ENCODE results near the gene AMOT. TPM values are rescaled to one million over a fixed set of nuclear protein-coding genes. Genes with fewer than 3 reads are reported as not detected.

The AMOT gene
- total RNA-seq, 4 donors from 2014 or later, result 6.1 to 26.0 (median 10.4) TPM

- no peak for TF ChIP-seq CTCF (IDR thresholded peaks at IDR 0.05; ENCODE audit: low read depth)
These were observed 10.6 kb upstream of the AMOT start for GRCh38 chrX:112851161-112851779.

DNA sequence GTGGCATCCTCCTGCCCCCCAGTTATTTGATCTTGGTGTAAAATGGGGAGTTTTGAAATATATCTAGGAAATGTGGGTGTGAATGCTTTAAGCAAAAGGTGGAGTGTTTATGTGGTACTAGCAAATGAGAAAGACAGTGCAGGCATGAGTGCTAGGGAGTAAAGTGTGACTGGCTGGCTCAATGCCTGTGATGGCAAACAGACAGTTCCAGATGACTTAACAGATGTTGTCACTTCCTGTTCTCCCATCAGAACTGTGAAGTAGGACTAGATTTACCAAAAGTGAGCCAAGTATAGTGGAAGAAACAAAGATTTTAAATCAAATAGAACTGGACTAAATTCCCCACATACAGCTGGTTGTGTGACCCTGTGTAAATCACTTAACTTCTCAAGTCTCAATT lies 8.4 kb upstream of the AMOT start:
- TF ChIP-seq CTCF (IDR thresholded peaks at IDR 0.05; ENCODE audit: low read depth), result no peak

GRCh38 chrX:112846782-112847181 lies 6.2 kb upstream of the AMOT start:
- TF ChIP-seq CTCF (IDR thresholded peaks at IDR 0.05; ENCODE audit: low read depth), result no peak

- no peak for TF ChIP-seq CTCF (IDR thresholded peaks at IDR 0.05; ENCODE audit: low read depth)
These were observed 5.6 kb upstream of the AMOT start for GRCh38 chrX:112846187-112846586.

DNA sequence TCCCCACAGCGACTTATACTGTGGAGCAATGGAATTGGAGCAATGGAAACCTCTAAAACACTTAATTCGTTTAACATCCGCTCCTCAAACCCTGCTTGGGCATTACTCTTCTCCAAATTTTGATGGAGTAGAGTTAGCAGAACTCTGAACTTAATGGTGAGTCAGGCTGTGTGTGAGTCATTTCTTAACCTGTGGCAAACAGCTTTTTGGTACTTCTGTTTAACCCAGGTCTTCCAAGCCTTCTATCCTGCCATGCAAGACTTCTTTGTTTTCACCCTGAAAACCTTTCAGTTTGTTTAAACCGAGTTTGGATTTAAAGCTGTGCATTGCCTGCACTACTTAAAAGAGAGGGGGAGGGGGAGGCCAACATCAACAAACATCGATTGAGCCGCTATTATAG lies 3.6 kb upstream of the AMOT start:
- TF ChIP-seq CTCF (IDR thresholded peaks at IDR 0.05; ENCODE audit: low read depth), result no peak

DNA sequence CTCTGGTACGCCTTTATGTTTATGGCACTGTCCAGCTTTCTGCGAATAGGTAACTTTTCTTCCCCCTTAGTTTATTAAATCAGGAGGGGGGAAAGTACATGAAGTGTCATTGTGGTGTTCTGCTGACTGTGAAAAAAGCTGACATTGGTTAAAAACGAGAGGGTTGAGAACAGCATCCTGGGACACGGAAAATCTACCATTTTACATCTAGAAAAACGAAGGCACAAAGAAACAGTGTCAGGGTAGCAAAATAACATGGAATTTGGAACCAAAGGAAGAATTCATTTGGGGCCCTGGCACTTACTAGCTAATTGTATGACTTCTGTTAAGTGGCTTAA lies 1.2 kb upstream of the AMOT start:
- no peak for TF ChIP-seq CTCF (IDR thresholded peaks at IDR 0.05; ENCODE audit: low read depth)

DNA sequence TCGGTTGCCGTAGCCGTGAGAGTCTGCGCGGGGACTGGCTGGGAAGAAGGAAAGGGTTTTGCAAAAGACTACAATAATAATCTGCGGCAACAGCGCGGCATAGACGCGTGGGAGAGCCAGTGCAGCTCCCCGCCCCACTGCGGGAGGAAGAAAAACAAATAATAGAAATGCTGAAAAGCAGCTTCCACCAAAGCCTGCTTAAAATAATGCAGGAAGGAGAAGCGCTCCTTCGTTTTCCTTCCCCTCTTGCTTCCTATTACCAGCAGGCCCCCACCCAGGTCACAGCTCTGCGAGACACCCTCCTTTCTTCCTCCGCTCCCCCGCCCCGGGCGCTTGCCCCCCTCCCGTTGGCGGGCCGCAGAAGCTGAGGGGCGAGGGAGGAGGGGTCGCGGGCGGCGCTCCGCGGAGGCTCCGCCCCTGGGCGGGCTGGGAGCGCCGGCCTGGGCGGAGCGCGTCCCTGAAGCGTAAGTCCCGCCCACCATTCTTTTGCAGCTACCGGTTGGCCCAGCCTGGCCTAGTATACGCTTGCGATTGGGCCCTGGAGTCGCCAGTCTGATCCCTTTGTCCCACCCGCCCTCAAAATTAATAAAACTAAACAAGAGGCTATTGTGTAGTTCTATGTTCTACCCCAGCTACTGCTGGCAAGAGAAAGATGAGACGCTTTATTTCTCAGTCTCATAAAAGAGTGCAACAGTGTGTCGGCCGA lies 636 bp upstream of the AMOT start:
- no peak for TF ChIP-seq CTCF (IDR thresholded peaks at IDR 0.05; ENCODE audit: low read depth)

Measured in subcutaneous adipose tissue (tissue), 4 donors.